ENCODE measurements around the gene TACC3.

Gene TACC3

GRCh38 chr4:1746265-1746691, 25.0 kb downstream of the TACC3 start (continued):
- TF ChIP-seq ZNF639 (tag by site-specific recombination; IDR thresholded peaks at IDR 0.05) (no peak), ZNF114 (tag by site-specific recombination; IDR thresholded peaks at IDR 0.05) (no peak), ZBTB11 (tag by site-specific recombination; conservative IDR thresholded peaks at IDR 0.05; ENCODE audit: low read depth) (no peak), ZNF423 (tag by site-specific recombination; IDR thresholded peaks at IDR 0.05) (no peak), CTCF (tag by site-specific recombination; IDR thresholded peaks at IDR 0.05) (peak; percentile 93), MEIS1 (CRISPR knock-in tag; IDR thresholded peaks at IDR 0.05; ENCODE audit: borderline replicate concordance) (no peak), GLIS1 (tag by site-specific recombination; IDR thresholded peaks at IDR 0.05) (0 out of 2 replicates have a peak, but pooled peaks have one; percentile 31), ZNF48 (tag by site-specific recombination; IDR thresholded peaks at IDR 0.05) (no peak), PATZ1 (tag by site-specific recombination; IDR thresholded peaks at IDR 0.05) (peak; percentile 49), SP2 (tag by site-specific recombination; IDR thresholded peaks at IDR 0.05) (peak; percentile 34), ZNF626 (tag by site-specific recombination; IDR thresholded peaks at IDR 0.05) (no peak), ZNF211 (tag by site-specific recombination; IDR thresholded peaks at IDR 0.05; ENCODE audit: low read depth) (no peak), ZEB2 (tag by site-specific recombination; IDR thresholded peaks at IDR 0.05) (no peak), MZF1 (tag by site-specific recombination; IDR thresholded peaks at IDR 0.05; ENCODE audit: borderline replicate concordance) (no peak), ZNF311 (tag by site-specific recombination; IDR thresholded peaks at IDR 0.05; ENCODE audit: borderline replicate concordance) (no peak), ZFP37 (tag by site-specific recombination; IDR thresholded peaks at IDR 0.05) (peak; percentile 44; the same call in 1 of the 2 replicates), ZNF391 (tag by site-specific recombination; IDR thresholded peaks at IDR 0.05; ENCODE audit: borderline replicate concordance, low read depth) (no peak), ZNF596 (tag by site-specific recombination; IDR thresholded peaks at IDR 0.05) (no peak), FEZF1 (tag by site-specific recombination; IDR thresholded peaks at IDR 0.05) (no peak), IKZF3 (tag by site-specific recombination; IDR thresholded peaks at IDR 0.05) (no peak)

Measured in HEK293 (cell line).